ENCODE data around the gene EEF1AKMT1.
"Not testable (repeated sequence)": the region's sequence is repeated elsewhere in the genome, so short reads cannot be mapped to it uniquely, and the experiment has no call there.

Gene EEF1AKMT1

GRCh38 chr13:20775961-20776360, 2.2 kb upstream of the EEF1AKMT1 start:
- DNase-seq, result no peak

- no peak for DNase-seq
These were observed 985 bp upstream of the EEF1AKMT1 start for GRCh38 chr13:20774746-20775145.

GRCh38 chr13:20772401-20773131, 1.2 kb downstream of the EEF1AKMT1 start:
- DNase-seq, result no peak

DNA sequence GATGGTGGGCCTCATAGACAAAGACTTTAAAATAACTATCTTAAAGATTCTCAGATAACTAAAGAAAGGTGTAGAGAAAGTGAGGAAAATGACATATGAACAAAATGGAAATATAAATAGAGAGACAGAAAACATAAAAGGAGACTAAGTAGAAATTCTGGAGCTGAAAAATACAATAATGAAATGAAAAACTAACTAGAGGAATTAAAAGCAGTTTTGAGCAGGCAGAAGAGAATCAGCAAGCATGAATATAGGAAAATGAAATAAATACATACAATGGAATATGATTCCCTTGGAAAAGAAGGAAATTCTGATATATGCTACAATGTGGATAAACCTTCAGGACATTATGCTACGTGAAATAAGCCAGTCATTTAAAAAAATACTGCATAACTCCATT, 3.9 kb downstream of the EEF1AKMT1 start:
- DNase-seq, result no peak

DNA sequence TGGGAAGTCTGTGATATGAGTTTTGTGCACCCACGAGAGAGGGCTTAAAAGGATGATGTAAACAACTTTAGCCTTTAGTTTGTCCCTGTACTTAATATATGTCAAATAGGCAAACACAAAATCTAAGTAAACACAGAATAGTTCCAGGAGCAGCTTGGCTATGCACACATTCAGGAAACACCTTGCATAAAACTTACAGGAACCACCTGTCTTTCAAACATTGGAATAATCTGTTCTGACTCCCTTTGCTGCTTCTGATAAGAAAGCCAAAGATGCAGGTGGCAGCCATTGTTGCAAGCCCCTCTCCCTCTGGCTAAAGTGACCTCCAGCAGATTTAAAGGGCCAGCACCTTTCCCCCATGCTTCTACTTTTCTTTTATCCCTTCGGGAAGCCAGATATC, 4.7 kb downstream of the EEF1AKMT1 start:
- no peak for DNase-seq

- no peak for DNase-seq
These were observed 6.3 kb downstream of the EEF1AKMT1 start for GRCh38 chr13:20767309-20767943.

GRCh38 chr13:20760872-20761271, 12.9 kb downstream of the EEF1AKMT1 start:
- DNase-seq, result no peak

GRCh38 chr13:20754009-20754408, 19.8 kb downstream of the EEF1AKMT1 start:
- no peak for DNase-seq

GRCh38 chr13:20749377-20749776, 24.4 kb downstream of the EEF1AKMT1 start:
- DNase-seq, result no peak

DNA sequence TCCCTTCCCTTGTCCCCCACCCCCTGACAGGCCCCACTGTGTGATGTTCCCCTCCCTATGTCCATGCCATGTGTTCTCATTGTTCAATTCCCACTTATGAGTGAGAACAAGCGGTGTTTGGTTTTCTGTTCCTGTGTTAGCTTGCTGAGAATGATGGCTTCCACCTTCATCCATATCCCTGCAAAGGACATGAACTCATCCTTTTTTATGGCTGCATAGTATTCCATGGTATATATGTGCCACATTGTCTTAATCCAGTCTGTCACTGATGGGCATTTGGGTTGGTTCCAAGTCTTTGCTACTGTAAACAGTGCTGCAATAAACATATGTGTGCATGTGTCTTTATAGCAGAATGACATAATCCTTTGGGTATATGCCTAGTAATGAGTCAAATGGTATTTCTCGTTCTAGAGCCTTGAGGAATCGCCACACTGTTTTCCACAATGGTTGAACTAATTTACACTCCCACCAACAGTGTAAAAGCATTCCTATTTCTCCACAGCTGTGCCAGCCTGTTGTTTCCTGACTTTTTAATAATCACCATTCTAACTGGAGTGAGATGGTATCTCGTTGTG, 29.8 kb downstream of the EEF1AKMT1 start:
- not testable (repeated sequence) for DNase-seq

GRCh38 chr13:20740021-20740420, 33.7 kb downstream of the EEF1AKMT1 start:
- no peak for DNase-seq

DNA sequence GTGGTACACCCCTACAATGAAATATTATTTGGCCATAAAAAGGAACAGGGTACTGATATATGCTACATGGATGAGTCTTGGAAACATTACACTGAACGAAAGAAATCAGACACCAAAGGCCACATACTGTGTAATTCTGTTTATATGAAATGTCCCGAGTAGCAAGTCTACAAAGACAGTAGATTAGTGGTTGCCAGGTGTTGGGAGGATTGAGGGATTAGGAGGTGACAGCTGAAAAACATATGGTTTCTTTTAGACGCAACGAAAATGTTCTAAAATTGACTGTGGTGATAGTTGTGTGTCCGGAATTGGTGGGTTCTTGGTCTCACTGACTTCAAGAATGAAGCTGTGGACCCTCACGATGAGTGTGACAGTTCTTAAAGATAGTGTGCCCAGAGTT, 35.1 kb downstream of the EEF1AKMT1 start:
- DNase-seq, result no peak

DNA sequence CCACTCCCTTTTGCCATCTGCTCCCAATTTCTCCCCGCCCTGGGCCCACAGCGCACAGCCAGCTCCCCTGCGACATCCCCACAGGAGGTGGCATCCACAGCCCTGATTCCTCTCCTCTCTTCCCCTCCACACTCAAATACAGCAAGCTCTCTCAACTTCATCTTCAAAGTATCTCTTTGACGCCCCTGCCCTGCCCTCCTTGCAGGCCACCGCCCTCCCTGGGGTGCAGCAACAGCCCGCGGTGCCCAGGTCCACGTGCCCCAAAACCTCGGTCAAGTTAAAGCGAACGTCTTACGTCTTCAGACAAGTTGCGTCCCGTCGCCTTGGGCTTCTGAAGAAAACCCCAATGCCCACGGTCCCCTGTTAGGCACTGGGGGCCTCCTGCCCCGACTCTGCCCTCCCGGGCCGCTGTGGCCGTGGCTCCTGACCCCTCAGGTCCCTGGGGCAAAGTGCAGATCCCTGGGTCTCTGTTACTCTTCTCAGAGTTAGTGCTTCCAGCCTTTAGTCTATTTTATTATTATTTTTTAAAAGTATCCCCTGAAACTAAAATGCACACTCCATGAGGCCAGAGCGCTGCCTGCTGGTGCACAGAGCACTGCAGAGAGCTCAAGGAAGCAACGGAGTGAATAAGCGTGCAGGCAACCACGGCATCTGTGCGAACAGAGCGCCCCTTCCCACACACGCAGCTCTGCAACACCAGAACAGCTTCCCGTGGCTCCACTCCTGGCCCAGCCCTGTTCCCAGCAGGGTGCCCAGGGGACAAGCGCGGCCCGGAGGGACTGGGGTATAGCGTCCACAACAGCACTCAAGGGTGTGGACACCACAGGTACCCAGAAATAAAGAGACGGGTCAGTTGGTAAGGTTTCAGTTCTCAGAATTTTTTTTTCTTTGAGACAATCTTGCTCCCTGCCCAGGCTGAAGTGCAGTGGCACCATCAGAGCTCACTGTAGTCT, 43.9 kb downstream of the EEF1AKMT1 start:
- DNase-seq, result no peak

- DNase-seq, result no peak
These were observed 45.0 kb downstream of the EEF1AKMT1 start for GRCh38 chr13:20728579-20729311.

DNA sequence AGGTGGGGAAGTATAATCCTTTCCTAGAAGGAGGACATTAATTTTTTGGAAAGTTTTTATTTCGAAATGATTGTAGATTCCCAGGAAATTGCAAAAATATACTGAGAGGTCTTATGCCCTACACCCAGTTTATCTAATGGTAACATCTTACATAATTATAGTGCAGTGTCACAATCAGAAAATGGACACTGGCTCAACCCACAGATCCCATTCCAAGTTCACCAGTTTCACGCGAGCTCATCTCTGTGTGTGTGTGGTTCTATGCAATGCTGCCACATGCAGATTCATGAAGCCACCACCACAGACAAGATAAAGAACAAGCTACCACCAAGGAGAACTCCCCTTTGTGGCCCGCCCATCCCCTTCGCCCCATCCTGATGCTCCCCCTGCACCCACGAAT, 45.9 kb downstream of the EEF1AKMT1 start:
- no peak for DNase-seq

- no peak for DNase-seq
These were observed 52.1 kb downstream of the EEF1AKMT1 start for GRCh38 chr13:20721454-20722357.

GRCh38 chr13:20721058-20721453, 52.7 kb downstream of the EEF1AKMT1 start:
- DNase-seq, result no peak

- no peak for DNase-seq
These were observed 53.3 kb downstream of the EEF1AKMT1 start for GRCh38 chr13:20720499-20720898.

DNA sequence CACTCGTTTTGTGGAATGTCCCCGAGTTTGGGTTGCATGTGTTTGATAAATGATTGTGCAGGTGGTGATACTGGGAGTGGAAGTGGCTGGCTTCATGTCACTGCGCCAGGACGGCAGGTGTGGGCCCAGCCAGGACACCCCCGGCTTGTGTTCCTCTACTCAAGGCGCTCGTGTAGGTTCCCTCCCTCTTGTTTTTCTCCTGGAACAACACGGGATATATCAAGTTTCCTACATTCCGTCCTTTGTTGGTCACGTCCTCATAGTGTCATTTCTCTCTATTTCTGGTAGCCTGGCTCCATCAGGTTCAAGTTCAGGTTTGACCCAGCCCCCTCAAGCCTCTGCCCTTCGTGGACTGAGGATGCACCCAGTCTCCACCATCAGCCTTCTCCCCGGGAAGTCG, 54.0 kb downstream of the EEF1AKMT1 start:
- no peak for DNase-seq

DNA sequence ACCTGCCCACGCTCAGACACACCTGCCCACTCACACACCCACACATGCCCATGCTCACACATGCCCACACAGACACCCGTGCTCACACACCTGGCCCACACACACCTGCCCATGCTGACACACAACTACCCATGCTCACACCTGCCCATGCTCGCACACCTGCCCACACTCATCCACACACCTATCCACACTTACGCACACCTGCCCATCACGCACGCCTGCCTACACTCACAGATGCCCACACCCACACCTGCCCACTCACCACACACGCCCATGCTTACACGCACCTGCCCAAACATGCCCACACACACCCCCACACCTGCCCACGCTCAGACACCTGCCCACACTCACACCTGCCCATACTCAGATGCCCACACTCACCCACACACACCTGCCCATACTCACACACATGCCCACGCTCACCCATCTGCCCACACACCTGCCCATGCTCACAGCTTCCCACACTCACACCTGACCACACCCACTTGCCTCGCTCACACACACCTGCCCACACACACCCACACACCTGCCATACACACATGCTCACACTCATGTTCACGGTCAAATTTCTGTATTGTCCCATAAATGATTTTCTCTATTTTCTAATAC, 54.7 kb downstream of the EEF1AKMT1 start:
- no peak for DNase-seq

All from CD4-positive, alpha-beta T cell treated with Interleukin-4 for 4 hours (primary cell).